NCI-H748 (cell line): Measurements from ENCODE around the gene RREB1.
A peak's percentile ranks its signal among the peaks of the same experiment; 100 is the strongest.

Source experiments
- DNase-seq: peaks from one replicate; lab custom pipeline; 2025; ENCODE audit not compliant: unreplicated experiment; lab: John Stamatoyannopoulos, UW

Gene RREB1, protein sequence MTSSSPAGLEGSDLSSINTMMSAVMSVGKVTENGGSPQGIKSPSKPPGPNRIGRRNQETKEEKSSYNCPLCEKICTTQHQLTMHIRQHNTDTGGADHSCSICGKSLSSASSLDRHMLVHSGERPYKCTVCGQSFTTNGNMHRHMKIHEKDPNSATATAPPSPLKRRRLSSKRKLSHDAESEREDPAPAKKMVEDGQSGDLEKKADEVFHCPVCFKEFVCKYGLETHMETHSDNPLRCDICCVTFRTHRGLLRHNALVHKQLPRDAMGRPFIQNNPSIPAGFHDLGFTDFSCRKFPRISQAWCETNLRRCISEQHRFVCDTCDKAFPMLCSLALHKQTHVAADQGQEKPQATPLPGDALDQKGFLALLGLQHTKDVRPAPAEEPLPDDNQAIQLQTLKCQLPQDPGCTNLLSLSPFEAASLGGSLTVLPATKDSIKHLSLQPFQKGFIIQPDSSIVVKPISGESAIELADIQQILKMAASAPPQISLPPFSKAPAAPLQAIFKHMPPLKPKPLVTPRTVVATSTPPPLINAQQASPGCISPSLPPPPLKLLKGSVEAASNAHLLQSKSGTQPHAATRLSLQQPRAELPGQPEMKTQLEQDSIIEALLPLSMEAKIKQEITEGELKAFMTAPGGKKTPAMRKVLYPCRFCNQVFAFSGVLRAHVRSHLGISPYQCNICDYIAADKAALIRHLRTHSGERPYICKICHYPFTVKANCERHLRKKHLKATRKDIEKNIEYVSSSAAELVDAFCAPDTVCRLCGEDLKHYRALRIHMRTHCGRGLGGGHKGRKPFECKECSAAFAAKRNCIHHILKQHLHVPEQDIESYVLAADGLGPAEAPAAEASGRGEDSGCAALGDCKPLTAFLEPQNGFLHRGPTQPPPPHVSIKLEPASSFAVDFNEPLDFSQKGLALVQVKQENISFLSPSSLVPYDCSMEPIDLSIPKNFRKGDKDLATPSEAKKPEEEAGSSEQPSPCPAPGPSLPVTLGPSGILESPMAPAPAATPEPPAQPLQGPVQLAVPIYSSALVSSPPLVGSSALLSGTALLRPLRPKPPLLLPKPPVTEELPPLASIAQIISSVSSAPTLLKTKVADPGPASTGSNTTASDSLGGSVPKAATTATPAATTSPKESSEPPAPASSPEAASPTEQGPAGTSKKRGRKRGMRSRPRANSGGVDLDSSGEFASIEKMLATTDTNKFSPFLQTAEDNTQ (N-terminal part only)

DNA sequence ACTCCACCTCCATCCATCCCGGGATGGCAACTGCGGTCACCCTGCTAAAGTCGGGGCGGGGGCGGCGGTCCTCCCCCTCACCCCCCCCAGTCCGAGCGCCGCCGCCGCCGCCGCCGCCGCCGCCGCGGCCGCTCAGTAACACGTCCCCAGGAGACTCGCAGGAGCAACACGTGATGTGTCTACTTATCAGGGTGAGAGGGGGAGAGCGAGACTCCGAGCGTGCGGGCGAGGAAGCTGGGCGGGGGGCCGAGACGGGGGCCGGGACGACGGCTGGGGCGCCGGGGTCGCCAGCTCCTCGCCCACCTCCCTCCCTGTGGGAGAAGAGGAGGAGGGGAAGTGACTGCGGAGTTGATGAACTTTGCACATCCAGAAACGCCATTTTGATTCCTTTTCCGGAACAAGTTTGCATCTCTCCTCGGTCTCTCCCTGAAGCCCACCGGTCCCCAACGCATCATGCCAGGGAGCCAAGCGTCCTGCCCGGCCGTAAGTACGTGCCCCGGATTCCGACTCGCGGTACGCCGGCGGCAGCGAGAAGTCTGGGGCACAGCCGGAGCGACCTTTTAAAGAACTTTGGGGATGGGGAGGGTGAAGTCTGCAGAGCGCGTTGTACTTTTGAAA lies at the start of gene RREB1:
TSS of gene RREB1 (plus strand) at position 384 of the 618 bp plus-strand sequence. CDS start 73,951 bp downstream, outside the sequence.
- peak; percentile 75 for DNase-seq

DNA sequence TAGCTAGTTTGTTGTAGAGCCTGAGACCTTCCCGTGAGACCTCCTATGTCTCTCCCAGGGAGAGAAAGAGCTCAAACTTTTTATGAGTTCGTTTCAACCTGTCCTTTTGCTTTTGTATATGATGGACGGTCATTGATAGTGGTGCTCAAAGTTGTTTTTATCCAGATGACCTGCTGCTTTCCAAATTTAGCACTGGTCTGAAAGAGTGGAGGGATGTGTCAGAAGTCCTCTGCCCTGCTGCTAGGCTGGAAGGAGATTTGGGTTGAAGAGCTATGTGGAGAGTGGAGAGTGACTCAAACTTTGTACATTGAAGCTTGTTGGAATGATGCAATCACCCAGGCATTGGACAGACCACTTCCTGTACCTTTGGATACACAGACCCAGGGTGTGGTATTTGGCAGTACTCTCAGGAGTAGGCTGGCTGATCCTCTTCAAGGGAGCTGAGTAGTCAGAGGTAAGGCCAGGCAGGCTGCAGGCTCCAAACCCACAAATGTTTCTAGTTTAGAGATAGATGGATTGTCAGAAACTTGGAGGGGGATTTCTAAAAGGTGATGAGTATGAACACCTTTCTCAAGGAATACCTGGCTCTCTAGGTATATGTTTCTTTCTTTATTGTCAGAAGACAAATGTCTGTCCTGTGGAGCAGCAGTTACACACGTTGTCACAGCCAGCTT lies 49.4 kb upstream of the RREB1 start:
- peak; percentile 20 for DNase-seq

DNA sequence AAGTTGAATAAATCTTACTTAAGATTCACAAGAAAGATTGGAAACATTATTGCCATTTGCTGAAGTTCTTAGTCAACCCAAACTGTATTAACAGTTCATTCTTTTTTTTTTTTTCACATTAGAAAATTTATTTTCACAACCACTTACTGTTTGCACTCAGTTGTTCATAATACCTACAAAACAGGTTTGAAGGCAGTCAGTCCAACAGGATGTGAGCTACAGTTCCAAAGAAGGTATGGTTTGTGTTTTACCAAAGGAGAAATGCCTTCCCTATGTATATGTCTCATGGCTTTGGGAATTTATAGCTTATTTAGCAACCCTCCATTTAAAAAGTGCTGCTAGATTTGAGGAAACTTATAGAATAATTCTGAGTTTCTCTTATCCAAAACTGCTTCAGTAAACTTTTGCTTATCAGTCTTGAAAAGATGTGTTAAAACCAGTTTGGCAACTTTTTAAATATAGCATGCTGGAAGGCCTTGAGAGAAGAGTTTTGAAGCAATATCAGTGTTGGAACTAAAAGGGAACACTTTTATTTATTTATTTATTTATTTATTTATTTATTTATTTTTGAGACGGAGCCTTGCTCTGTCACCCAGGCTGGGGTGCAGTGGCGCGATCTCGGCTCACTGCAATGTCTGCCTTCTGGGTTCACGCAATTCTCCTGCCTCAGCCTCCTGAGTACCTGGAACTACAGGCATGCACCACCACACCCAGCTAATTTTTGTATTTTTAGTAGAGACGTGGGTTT lies 46.8 kb upstream of the RREB1 start:
- peak; percentile 33 for DNase-seq

DNA sequence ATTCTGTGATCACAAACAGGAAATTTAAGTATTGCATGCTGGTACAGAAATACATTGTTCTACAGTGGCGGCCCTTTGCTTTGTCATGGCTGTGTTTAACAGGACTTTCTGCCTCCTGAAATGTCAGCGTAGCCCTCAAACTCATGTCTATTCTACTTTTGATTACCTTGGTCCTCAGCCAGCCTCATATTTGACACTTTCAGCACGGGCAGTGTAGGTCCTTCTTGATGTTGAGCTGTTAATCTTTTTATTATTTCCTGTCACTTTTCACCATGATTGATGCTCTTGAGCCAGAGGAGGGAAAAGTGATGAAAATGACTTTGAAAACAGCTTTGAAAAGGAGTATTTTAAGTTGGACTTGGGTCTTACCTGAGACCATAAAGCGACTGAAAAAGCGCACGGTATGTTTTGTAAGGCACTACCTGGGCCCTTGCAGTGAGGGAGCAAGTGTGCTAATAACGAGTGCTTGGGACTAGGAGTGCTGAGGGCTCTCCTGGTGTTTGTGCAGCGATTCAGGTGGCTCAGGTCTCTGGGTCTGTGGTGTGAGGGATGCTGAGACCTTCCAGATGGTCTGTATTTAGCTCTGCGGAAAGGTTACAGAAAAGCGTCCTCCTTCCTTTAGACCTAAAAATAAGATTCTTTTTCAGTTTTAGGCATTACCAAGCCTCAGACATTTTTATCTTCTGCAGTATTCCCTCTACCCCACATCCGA lies 45.2 kb upstream of the RREB1 start:
- no peak for DNase-seq

DNA sequence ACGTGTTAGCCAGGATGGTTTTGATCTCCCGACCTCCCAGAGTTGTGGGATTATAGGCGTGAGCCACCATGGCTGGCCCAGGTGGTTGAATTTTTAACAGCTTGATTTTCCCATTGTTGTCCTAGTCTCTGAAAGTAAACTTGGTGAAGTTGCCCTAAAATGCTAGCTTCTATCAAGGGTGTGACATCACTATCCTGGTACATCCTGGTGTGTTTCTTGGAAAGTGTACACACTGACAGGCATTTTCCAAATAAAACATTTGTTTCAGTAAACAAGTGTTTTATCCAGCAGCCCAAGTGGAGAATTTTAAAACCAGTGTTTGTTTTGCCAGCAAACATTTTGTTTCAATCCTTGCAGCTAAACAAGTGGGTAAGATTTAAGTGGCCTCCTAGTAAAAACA lies 40.5 kb upstream of the RREB1 start:
- no peak for DNase-seq

DNA sequence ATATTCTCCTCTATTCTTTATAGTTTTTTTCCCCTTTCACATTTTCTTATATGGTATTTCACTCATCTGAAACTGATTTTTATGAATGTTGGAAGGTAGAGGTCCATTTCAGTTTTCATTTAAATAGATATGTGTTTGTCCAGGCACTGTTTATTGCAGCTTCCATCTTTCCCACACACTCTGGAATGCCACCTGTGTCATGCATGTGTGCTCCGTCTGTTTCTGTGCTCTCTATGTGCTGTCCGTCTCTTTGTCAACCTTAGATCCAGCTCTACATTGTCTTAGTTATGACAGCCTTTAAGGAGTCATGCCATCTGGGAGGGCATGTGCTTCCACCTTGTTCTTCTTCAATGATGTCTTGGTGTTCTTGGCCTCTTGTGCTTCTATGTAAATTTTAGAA lies 36.4 kb upstream of the RREB1 start:
- DNase-seq: no peak

DNA sequence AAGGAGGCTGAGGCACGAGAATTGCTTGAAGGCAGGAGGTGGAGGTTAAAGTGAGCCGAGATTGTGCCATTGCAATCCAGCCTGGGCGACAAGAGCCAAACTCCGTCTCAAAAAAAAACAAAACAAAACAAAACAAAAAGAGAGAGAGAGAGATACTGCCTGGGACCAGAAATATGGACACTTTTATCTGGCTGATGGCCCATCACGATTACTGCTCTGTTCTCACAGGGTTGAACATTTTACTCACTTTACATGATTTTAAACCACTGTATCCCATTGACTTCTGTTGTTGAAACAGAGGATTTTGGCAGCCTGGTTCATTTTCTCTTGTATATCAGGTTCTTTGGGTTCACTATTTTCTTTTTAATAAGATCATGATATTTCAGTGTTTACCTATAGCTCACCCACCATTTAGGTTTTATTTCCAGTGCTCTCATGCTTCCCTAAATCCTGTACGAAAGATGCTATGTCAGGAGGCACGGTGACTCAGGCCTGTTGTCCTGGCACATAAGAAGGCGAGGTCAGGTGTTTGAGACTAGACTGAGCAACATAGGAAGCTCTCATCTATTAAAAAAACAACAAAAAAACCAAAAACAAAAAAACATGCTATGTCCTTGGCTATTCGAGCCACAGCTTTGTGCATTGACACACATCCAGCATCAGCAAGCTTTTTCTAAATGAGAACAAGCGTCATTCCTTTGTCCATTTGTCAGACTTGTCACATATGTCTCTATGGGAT lies 34.5 kb upstream of the RREB1 start:
- DNase-seq: no peak

DNA sequence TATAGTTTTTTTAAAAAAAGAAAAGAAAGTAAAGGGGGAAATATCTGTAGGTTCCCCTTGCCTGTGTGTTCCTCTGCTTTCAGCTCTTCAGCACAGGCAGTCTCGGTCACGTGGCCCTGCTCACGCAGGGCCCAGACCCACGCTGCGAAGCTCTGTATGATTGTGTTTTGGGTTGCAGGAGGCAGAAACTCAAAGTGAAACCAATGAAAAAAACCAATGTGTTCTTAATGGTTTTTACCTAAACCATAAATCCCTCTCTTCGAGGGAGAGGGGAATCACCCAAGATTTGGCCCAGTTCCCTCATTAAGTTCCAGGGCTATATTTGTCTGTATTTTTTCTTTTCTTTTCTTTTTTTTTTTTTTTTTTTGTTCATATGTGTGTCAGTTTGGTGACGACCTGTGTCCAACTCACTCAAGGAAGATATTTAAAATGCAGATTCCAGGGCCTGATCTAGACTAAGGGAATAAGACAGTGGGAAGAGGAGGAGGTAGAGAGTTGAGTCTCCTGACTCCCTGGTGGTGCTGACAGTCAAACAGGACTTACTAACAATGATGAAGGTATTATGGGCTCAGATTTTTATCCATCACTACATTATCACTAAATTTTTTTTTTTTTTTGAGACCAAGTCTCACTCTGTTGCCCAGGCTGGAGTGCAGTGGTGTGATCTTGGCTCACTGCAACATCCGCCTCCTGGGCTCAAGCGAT lies 33.8 kb upstream of the RREB1 start:
- no peak for DNase-seq

DNA sequence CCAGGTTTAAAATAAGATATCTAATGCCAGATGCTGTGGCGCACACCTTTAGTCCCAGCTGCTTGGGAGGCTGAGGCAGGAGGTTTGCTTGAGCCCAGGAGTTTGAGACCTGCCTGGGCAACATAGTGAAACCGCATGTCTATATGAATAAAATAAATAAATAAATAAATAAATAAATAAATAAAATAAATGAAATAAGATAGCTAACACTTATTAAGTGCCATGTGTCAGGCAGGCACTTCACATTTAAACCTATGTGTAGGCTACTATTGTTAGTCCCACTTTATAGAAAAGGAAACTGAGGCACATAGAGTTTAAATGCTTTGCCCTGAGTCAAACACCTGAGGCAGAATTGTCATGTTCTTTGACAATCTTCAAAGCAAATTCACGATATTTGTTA lies 32.9 kb upstream of the RREB1 start:
- DNase-seq: no peak

DNA sequence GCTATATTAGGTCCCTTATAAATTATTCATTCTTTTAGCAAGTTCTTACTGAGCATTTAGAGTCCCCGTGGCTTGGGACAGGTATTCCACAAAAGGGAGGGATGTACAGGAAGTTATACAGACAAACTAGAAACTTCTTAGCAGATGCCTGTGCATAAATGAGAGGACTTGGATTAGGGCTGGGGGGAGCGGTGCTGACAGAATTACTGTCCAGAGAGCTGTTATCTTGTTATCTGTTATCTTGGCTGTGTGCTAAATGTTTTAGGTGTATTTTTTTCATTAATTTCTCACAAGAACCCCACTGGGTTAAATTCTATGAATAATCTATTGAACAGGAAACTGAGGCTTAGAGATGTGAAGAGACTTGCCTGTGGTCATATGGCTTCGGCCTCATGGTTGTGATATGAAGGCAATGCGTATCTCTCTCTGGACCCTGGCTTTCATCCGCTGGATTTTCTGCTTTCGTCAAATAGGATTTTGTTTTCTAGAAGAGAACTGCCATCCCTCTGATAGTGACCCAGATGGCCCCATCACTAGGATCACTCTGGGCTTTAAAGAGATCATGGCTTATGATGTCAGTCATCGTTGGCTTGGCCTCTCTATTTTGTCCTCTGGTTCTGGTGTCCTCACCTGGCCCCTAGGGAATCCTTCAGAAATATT lies 32.3 kb upstream of the RREB1 start:
- no peak for DNase-seq

DNA sequence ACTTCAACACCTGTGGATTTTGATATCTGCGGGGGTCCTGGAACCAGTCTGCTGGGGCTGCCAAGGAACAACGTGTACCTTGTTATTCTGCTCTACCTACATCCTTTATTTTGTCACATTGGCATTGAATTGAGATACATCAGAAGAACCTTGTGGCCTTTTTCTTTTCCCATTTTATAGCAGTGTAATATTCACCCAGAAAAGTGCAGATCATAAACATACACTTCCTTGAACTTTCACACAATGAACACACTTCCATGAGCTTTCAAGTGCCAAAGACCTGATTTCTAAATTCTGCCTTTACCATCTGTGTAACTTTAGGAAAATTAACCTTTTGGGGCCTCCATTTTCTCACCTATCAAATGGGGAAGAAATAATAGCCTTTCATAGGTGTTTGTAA lies 29.9 kb upstream of the RREB1 start:
- DNase-seq: no peak

DNA sequence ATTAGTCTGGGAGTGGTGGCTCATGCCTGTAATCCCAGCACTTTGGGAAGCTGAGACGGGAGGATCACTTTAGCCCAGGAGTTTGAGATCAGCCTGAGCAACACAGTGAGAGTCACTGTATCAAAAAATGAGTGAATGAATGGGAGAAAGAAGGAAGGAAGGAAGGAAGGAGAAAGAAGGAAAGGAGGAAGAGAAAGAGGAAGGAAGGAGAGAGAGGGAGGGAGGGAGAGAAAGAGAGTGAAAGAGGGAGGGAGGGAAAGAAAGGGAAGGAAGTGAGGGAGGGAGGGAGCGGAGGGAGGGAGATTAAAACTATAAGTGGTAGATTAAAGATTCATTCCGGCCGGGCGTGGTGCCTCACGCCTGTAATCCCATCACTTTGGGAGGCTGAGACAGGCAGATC lies 28.9 kb upstream of the RREB1 start:
- DNase-seq: no peak

DNA sequence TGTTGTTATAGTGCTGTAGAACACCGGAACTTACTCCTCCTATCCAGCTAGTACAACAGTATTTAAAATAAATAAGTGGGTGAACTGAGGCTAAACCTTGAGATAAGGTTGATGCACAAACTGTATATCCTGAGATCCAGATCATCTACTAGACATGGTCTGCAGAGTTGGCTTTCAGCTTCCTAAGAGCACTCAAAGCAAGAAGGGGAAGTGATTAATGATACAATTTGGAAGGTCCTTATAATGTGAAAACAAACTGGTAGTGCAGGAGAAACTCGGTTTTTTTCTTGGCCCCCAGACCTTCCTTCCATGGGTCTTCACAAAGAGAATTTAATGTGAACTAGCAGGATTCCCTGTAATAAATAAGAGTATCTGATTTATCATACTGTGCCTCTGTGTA lies 27.4 kb upstream of the RREB1 start:
- no peak for DNase-seq

DNA sequence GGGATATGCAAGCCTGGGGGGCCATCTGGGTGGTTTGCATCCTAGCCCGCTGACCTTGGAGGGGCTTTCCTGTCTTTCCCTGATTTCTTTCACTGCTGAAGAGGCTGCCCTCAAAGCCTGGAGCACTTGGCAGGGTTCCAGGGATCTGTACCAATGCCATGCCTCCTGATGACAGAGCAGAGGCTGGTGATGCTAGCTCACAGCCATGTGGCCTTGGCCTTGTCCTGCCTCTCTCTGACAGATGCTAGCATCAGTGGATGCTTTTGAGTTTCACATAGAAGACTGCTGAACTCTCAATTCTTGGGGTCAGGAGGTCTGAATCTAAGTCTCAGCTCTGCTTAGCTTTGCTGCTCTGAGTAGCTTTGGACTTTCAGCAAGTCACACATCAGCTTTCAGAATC lies 21.9 kb upstream of the RREB1 start:
- DNase-seq: peak; percentile 64

DNA sequence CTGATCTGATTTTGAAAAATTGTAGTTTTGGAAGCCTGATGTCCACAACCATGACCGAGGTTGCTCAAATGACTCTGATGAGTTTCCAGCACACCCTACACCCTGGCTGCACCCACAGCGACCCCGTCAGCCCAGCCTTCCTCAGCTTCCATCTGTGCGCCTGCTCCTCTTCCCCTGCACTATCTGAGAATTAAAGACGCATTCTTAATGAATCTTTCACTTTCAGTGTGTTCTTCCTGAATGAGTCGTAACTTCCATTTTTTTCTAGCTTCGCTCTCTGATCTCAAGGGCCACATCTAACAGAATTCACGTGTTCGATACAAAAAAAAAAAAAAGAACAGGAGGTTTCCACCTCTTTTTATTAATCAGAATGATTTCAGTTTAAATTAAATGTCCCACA lies 21.3 kb upstream of the RREB1 start:
- DNase-seq: no peak

DNA sequence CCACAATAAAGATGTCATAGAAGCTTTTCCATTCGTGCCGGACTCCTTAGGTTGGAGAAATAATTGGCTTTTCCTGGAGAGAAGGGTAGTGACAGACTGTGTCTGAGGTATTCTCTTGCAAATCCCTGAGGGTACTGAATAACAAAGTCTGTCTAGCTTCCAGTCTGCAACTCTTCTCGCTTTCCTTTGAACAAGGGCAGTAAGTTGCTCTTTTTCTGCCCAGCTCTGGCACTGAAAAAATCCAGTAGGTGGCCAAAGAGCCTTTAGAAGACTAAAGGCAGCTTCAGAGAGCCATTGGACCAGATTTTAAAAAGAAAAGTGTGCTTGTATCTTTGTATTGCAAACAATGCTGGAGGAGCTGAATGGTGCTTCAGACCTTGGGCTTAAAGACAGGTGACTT lies 20.7 kb upstream of the RREB1 start:
- no peak for DNase-seq

DNA sequence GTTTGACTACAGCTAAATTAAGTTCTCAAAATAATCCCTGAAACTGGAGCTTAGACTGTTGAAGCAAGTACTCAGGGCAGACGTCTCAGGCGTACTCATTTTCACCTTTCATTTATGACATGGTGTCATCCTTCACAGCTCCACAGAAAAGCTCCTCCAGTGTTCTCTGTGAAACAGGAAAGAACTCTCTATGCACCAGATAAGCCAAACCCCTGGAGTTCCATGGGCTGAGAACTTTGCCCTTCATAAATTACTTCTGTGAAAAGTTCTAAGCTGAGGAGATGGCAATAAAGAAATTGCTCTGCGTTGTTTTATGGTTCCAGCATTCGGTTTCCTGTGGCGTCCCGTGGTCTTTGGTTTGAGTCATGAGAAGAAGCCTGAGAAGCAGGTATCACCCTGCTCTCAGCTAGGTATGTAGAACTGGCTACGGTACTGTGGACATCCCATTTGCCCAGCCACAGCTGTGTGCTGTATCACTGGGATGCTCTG lies 20.2 kb upstream of the RREB1 start:
- no peak for DNase-seq
